ENCODE results near the gene CCBE1.

DNA sequence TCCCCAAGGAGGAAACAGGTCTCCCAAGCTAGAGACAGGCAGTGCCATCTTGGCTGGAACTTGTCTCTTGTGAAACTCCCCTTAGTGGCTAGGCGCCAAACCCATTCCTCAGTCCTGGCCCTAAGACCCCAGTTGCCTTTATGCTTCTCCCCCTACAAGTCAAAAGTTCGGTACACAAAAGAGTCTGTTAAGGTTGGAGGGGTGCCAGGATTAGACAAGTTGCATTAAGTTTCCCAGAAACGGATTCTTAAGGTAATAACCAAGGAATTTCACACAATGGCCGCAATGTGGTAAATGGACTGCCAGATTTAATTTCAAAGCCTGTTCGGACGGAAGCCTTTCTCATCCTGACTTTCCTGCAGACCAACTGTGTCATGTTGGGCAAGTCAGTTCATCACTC, 80.7 kb downstream of the CCBE1 start:
- TF ChIP-seq, protein P1, sequence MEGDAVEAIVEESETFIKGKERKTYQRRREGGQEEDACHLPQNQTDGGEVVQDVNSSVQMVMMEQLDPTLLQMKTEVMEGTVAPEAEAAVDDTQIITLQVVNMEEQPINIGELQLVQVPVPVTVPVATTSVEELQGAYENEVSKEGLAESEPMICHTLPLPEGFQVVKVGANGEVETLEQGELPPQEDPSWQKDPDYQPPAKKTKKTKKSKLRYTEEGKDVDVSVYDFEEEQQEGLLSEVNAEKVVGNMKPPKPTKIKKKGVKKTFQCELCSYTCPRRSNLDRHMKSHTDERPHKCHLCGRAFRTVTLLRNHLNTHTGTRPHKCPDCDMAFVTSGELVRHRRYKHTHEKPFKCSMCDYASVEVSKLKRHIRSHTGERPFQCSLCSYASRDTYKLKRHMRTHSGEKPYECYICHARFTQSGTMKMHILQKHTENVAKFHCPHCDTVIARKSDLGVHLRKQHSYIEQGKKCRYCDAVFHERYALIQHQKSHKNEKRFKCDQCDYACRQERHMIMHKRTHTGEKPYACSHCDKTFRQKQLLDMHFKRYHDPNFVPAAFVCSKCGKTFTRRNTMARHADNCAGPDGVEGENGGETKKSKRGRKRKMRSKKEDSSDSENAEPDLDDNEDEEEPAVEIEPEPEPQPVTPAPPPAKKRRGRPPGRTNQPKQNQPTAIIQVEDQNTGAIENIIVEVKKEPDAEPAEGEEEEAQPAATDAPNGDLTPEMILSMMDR (IDR thresholded peaks at IDR 0.05; ENCODE audit: insufficient read depth, low read length, poor library complexity, severe bottlenecking), result no peak
- no peak for TF ChIP-seq EZH2phosphoT487 (conservative IDR thresholded peaks at IDR 0.05; ENCODE audit: low read length)

All from SU-DHL-6 (cell line).